Activated B cell treated with CpG ODN at 0.5 μM for 24 hours (primary cell): ENCODE data around the gene LRRC55. TPM values are rescaled to one million over a fixed set of nuclear protein-coding genes. Genes with fewer than 3 reads are reported as not detected.
"Not testable (repeated sequence)": the region's sequence is repeated elsewhere in the genome, so short reads cannot be mapped to it uniquely, and the experiment has no call there.

ENCODE experiments used
- ATAC-seq: fragments of 200-7000 bp; cut with Tn5 transposase; one replicate; pipeline ENCODE4 v1.10.0; 2021; ENCODE audit warnings: low read depth, mild to moderate bottlenecking, moderate library complexity
- CTCF ChIA-PET: fragments of 350-600 bp; sonication (Branson Sonifier 250); formaldehyde crosslinking; loops from one replicate; lab custom pipeline; 2021; ENCODE audit warnings: antibody characterized with exemption; lab: Charles Lee
- POLR2A ChIA-PET: fragments of 350-600 bp; sonication (Branson Sonifier 250); formaldehyde crosslinking; loops from one replicate; lab custom pipeline; 2021; ENCODE audit warnings: antibody characterized with exemption; lab: Charles Lee
- DNase-seq: peaks from one replicate; pipeline ENCODE4 v3.0.0; 2022
- H3K27ac Mint-ChIP-seq: one replicate; pipeline ENCODE4 v1.8.0; 2020; ENCODE audit warnings: mixed read lengths
- H3K27me3 Mint-ChIP-seq: one replicate; pipeline ENCODE4 v1.8.0; 2021; ENCODE audit warnings: mixed read lengths
- H3K36me3 Mint-ChIP-seq: one replicate; pipeline ENCODE4 v1.8.0; 2021; ENCODE audit warnings: low read depth, mixed read lengths
- H3K4me1 Mint-ChIP-seq: one replicate; pipeline ENCODE4 v1.8.0; 2021; ENCODE audit warnings: mixed read lengths
- H3K4me3 Mint-ChIP-seq: one replicate; pipeline ENCODE4 v1.8.0; 2020; ENCODE audit warnings: mild to moderate bottlenecking, mixed read lengths
- H3K9me3 Mint-ChIP-seq: one replicate; pipeline ENCODE4 v1.8.0; 2020; ENCODE audit warnings: mixed read lengths
- CTCF ChIP-seq: fragments of 200-600 bp; IDR thresholded peaks from one replicate; pipeline ENCODE4 v1.8.0; 2022; ENCODE audit warnings: antibody characterized with exemption, mild to moderate bottlenecking
- intact Hi-C: fragments of 100-400 bp; cut with micrococcal nuclease; formaldehyde crosslinking; loops from one replicate; pipeline ENCODE4 v1.15.1; 2024
- total RNA-seq: library from RNA; stranded (reverse); gene quantifications from 2 replicates; pipeline ENCODE4 v1.2.3, GENCODE V29; 2022

LRRC55 gene
- total RNA-seq, 1 donor from 2014 or later, result not detected

DNA sequence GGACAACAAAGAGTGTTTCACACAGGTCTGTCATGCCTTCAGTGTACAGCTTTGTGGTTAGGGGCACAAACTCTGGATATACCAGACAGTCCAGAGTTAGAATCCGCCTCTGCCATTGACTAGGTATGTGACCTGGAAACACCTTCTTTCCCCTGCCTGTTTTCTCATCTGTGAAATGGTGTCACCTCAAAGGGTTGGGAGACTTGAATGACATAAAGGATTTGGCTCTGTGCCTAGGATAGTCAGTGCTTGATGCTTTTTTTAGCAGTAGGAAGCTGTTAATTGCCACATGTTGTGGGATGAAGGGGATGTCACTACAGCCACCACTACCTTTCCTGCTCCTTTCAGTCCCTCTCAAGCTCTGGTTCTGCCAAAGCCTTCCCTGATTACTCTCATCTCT lies 17.4 kb upstream of the LRRC55 start:
- ChIA-PET CTCF (no interaction called here), POLR2A (no interaction called here)
- Mint-ChIP-seq H3K36me3 (no peaks in the 10 kb centered on the region), H3K4me1 (no peaks in the 10 kb centered on the region), H3K9me3 (peaks cover 8% of the 10 kb centered on the region), H3K4me3 (no peak overlapping the region), H3K27me3 (peaks cover 9% of the 10 kb centered on the region), H3K27ac (no peak overlapping the region)
- DNase-seq, result no peak
- TF ChIP-seq CTCF, result no peak
- no peak for ATAC-seq
- intact Hi-C loops, result no loop called here

- no peak for TF ChIP-seq CTCF
- no peak overlapping the region for H3K4me3 Mint-ChIP-seq
- ChIA-PET CTCF (no interaction called here), POLR2A (no interaction called here)
- no peaks in the 10 kb centered on the region for H3K36me3 Mint-ChIP-seq
- H3K27ac Mint-ChIP-seq, result no peak overlapping the region
- peaks cover 15% of the 10 kb centered on the region for H3K9me3 Mint-ChIP-seq
- H3K27me3 Mint-ChIP-seq, result peaks cover 3% of the 10 kb centered on the region
- ATAC-seq (no peak), DNase-seq (no peak)
- intact Hi-C loops, result no loop called here
- H3K4me1 Mint-ChIP-seq, result no peaks in the 10 kb centered on the region
Observed at GRCh38 chr11:57167125-57167846, 14.5 kb upstream of the LRRC55 start.

- CTCF ChIA-PET, POLR2A ChIA-PET, H3K4me1 Mint-ChIP-seq, H3K27me3 Mint-ChIP-seq, ATAC-seq, intact Hi-C loops, DNase-seq, H3K36me3 Mint-ChIP-seq, H3K4me3 Mint-ChIP-seq, H3K27ac Mint-ChIP-seq: not testable (repeated sequence)
- peaks cover 15% of the 10 kb centered on the region for H3K9me3 Mint-ChIP-seq
Observed at GRCh38 chr11:57169732-57170313, 11.9 kb upstream of the LRRC55 start.

GRCh38 chr11:57172031-57172430 lies 9.7 kb upstream of the LRRC55 start:
- DNase-seq (no peak), ATAC-seq (no peak)
- no peak for TF ChIP-seq CTCF
- CTCF ChIA-PET, result no interaction called here
- Mint-ChIP-seq H3K4me1 (no peaks in the 10 kb centered on the region), H3K4me3 (no peak overlapping the region), H3K36me3 (no peaks in the 10 kb centered on the region), H3K27ac (no peak overlapping the region), H3K9me3 (peaks cover 15% of the 10 kb centered on the region), H3K27me3 (peaks cover 12% of the 10 kb centered on the region)
- POLR2A ChIA-PET, result no interaction called here
- intact Hi-C loops, result no loop called here

- Mint-ChIP-seq H3K27me3 (peaks cover 18% of the 10 kb centered on the region), H3K4me3 (no peak overlapping the region), H3K4me1 (no peaks in the 10 kb centered on the region), H3K36me3 (no peaks in the 10 kb centered on the region), H3K27ac (no peak overlapping the region), H3K9me3 (peaks cover 9% of the 10 kb centered on the region)
- intact Hi-C loops, result no loop called here
- TF ChIP-seq CTCF, result no peak
- ChIA-PET POLR2A (no interaction called here), CTCF (no interaction called here)
- DNase-seq, result no peak
- no peak for ATAC-seq
Observed at GRCh38 chr11:57174656-57175055, 7.1 kb upstream of the LRRC55 start.
